Left forelimb (tissue), 1 donor: Measurements from ENCODE around the gene RAB36.

ENCODE experiments used
- DNase-seq: peaks from one replicate; pipeline ENCODE4 v3.0.0-alpha.2; 2018; ENCODE audit warnings: low spot score

RAB36 gene

DNA sequence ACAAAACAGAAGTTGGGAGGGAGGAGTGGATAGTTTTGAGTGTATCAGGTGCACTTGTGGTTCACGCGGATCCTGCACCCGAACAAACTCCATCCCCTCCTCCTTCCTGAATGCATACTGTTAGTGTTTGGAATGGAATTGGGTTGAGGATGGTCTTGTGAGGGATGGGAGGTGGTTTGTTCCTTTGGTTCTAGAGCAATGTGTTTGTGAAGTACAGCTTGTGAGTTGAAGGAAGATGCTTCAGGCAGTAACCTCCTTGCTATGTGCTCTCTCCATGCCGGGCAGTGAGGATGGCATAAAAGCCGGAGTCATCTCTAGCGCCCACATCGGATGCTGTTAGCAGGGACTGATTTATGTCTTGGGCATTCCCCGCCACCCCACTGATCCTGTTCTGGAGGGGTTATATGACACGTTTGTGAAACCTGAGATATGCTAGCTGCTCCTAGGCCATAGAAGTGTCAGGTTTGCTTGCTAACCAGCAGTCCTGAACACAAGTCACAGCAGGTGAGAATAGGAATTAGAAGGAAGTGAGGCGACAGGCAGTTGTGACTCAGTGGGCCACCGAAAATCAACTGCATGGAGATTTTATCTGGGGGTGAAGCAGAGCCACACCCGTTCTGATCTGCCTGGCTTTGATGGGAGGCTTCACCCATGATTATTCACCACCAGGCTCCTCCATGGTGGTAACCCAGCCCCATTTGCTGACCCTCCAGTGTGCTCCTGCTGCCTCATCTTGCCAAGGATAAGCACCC lies 37.2 kb downstream of the RAB36 start:
- peak; percentile 63 for DNase-seq

DNA sequence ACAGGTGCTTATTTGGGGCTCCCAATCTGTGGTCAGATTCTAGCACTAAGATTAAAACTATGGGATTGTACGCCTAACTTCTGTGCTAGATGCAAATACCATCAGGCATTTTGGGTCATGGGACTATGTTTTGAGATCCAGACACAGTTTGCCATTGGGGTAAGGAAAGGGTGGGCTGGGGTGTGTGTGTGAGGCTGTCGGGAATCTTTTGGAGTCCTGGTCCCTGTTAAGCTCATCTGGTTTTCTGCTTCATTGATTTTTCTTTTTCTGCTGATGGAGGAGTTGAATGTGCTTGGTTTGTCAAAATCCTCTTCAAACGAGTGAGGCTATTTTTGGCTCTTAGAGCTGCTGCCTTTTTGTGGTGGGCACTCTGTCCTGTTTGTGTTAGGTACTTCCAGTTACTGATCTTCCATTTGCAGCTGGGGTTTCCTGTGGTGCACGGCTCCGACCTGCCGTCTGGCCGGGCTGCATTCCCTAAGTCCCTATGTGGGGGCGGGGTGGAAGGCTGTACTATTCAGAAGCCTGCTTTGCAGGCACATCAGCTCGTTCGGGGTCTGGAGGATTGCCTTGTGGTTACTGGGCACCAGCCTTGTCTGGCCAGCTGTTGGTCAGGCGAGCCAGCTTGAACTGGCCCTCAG lies 37.9 kb downstream of the RAB36 start:
- DNase-seq: no peak

DNA sequence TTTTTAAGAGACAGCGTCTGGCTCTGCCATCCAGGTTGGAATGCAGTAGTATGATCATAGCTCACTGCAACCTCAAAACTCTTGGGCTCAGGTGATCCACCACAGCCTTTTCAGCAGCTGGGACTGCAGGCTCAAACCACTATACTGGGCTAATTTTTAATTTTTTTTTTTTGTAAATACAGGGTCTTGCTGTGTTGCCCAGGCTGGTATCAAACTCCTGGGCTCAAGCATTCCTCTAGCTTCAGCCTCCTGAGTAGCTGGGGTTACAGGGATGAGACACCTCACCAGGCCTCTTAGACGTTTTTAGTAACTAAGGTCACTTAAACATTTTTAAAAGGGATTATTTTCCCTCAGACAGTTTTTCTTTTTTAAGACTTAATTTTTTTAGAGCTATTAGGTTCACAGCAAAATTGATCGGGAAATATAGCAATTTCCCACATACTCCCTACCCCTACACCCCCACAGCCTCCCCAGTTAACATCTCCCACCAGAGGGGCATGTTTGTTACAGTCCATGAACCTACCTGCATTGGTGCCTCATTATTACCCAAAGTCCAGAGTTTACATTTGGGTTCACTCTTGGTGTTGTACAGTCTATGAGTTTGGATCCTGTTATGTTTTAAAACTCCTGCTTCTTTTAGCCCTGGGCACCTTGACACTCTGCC lies 39.0 kb downstream of the RAB36 start:
- no peak for DNase-seq

DNA sequence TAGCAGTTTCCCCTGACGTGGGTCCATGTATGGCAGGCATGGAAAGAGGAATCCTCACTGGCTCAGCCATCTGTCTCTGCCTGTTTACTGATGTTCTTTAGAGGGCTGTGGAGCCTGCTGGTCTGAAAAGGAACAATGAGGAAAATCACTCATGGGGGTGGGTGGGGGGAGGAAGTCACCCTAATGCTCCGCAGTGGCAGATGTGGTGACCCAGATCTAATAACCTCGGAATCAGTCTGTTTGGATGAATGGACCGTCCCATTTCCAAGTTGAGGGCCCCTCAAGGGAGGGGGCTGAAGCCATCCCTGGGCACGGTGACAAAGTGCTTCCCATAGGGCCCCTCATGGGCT lies 39.5 kb downstream of the RAB36 start:
- DNase-seq: no peak

DNA sequence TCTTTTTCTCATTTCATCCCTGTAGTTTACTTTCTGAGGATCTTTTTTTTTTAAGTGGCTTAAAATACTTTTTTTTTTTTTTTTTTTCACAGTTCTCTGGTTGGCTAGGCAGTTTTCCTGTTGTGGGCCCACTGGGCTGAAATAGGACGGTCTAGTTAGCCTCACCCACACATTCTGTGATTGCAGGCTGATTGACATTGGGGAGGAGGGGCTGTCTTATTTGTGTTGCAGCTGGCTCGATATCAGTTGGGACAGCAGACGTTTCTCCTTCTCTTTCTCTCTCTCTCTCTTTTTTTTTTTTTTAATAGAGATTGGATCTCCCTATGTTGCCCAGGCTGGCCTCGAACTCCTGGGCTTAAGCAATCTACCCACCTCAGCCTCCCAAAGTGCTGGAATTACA lies 41.9 kb downstream of the RAB36 start:
- no peak for DNase-seq

DNA sequence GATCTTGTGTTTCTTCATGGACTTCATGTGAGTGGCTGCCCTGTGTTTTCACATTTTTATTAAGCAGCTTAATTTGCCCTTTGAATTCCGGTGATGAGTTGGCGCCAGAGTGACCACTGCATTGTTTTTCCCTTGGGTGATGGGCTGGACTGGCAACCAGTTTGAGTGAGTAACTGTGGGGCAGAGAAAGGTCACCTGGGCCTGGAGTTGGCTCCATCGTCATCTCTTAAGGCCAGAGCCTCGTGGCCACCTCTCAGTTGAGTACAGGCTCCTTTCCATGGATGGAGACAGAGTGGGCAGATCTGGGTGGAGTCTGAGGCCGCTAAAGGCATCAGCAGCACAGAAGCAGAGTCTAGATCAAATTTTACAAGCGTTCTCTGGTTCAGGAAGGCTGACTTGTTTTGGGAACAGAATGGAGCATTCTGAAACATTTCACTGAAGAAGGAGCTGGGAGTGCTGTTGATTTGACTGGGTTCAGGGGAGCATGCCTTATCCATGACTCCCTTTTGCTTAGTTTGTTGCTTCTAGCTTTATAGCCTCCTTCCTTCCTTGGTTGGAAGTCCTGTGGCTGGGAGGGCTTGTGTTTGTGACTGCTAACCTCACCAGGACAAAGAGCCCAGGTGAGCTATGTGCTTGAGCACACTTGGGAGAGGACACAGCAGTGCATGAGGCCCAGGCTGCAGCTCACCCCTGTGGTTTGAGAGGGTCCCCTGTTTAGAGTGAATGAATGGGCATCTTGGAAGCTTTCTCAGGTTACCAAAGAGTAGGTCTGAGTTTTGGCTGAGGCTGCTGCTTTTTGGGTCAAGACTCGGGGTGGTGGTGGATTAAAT lies 42.8 kb downstream of the RAB36 start:
- DNase-seq: no peak

DNA sequence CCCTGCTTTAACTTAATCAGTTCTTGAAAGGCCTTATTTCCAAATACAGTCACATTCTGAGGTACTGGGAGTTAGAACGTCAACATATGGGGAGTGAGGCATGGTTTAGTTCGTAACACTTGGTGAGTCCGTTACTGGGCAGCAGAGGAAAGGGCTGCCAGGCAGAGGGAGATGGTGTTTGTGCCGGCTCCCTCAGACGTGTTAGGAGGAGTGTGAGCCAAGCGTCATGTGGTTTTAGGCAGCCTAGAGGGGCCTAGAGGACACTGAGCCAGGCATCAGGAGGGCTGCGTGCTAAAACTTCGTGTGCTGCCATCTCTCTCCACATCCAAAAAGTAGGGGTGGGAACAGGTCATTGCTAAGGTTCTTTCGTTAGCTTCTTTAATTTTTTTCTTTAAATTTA lies 45.2 kb downstream of the RAB36 start:
- DNase-seq: no peak

DNA sequence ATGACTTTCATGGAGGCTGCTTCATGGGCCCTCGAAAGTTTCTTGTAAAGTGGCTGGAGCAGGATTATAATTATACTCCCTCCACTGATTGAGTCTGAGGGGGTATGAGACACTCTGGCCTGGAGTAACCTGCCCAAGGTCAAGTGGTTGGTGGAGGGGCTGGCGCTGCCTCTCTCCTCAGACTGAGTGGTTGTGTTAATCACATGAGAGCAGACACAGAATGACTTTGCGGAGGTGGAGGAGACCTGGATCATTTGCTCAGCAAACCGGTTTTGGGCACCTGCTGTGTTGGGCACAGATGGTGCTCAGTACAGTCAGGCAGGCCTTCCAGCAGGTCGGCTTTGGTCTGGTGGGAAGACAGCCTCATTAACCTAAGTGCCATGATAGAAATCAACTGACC lies 46.9 kb downstream of the RAB36 start:
- no peak for DNase-seq

DNA sequence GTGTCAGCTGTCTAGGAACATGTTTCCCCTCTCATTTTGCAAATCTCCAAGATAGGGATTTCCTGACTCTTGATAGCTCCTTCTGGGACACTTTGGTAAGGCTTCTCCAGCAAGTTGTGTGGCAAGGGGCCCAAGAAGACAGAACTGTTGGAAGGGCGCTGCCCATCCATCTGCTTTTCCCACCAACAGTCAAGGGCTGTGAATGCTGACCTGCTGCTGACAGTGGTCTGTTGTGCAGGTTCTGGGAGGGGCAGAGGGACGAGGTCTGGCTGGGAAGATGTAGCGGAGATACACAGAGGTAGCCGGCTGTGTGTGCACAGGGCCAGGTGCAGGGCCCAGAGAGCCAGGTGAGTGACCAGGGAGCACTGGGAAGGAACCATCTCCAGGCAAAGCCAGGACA lies 47.3 kb downstream of the RAB36 start:
- no peak for DNase-seq

DNA sequence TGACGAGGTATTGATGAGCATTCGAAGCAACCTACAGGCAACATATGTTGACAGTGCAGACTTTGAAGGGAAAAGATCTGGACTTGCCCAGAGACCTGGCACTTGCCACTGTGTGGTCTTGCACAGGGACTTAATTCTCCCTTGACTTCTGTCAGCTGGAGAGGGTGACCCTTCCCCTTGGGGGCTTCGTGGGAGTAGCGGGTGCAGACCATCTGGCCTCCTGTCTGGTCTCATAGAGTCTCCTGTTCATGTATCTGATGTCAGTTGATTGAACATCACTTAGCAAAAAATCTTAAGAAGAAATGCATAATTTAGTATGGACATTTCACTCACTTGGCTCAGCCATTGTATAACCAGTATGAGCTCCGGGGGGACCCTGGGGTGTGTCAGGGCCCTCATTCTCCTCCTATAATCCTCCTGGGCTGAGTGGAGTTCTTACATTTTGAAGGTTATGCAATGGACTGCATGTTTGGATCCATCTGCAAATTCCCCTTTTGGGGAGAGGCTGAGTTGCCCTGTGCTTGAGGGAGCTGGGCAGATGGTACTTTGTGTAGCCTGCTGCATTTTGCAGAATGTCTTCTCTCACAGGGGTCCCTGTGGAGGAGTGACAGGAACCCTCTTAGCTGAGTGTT lies 48.0 kb downstream of the RAB36 start:
- DNase-seq: no peak

DNA sequence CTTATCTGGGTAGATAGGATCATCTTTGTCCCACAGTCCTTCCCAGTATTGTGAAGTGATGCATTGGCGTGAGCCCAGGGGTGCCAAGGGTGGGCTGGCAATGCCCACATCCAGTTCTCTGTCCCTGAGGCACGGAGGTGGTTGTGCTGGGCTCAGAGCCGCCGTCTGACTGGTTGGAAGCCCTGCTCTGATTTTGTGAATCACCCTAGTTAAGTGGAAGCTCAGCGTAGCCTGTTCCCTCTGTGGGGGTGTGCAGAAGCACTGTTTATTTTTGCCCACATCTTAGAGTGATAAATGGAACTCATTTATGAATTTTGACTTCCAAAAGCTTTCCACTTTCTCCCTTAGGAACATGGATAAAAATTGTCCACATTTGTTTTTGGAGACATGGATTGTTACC lies 48.6 kb downstream of the RAB36 start:
- DNase-seq: no peak

DNA sequence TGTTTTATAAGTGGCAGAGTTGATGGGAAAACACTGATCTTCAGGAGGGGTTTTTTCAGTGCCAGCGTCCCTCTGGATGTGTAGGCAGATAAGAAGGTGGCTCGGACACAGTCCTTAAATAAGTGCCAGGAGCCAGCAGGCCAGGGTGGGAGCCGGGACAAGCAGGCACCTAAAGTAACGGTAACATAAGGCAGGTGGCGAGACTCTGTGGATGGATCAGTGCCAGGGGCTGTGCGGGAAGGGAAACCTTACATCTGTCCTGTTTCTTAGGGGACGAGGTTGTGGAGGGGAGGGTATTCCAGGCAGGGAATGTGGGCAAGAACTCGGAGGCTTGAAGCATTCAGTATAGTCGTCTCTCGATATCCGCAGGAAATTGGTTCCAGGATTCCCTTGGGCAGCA lies 50.9 kb downstream of the RAB36 start:
- DNase-seq: no peak

DNA sequence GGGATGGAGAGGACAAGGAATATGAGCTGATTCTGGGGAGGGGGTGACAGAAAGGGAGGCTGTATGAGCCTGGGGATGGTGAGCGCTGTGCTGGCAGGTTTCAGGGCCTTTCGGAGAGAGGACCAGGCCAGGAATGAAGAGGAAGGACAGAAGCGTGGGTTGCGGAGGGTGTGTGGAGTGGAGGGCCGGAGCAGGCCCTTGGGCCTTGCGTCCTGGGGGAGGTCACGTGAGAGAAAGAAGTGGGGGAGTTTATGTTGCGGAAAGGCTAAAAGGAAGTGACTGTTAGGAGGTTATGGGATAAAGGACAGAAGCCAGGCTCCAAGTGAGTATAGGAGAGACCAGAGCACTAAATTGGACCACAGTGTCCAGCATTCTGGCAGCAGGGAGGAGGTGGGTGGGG lies 52.6 kb downstream of the RAB36 start:
- no peak for DNase-seq

DNA sequence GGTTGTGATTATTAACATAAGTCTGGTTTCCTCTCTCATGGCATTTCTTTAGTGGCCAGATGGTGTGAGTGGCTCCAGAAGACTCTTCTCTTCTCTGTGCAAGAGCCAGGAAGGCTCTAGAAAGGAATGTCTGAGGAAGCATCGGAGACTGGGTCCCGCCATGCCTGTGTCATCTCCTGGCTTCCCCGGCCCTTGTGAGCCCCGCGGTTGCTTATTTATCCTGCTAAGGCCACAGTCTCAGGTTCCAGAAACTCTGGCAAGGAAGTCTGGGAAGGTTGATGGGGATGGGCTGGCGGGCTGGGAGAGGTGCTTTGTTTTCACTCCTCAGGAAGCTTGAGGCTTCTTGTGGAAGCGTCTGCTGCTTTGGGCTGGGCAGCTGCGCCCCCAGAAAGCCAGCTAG lies 53.9 kb downstream of the RAB36 start:
- DNase-seq: no peak

DNA sequence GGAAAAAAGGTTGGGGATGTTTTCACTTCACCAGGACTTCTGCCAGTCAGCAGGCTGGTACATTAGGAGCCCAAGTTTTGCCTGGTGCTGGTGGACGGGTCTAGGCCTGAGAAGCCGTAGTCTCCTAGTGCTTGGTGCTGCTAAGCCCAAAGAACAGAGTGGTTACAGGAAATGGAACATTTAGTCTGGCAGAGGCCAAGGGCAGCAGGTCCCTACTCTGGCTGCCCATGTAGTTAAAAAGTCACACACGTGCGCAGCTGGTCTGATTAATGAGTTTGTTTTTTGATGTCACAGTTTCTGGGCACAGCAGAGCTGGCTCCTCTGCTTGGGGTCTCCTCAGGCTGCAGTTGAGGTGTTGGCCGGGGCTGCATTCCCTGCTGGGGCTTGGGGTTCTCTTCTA lies 55.6 kb downstream of the RAB36 start:
- DNase-seq: no peak

DNA sequence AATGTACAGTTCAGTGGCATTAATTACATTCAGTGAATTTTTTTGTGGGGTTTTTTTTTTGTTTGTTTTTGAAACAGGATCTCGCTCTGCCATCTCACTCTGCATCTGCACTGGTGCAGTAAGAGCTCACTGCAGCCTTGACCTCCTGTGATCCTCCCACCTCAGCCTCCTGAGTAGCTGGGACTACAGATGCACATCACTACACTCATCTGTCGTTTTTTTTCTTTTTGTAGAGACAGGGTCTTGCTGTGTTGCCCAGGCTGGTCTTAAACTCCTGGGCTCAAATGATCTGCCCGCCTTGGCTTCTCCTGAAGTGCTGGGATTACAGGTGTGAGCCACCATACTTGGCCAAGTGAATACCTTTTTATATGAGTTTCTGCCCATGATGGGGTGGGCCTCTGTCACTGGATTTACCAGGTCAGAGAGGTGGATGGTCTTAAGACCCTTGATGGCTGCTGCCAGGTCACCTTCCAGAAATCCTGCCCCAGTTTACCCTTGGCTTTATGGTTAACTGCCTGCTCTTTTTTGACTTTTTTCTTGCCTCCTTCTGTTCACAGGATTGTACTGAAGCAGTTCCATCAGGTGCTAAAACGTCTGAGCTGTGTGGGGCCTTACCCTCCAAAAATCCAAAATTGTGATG lies 57.7 kb downstream of the RAB36 start:
- no peak for DNase-seq

DNA sequence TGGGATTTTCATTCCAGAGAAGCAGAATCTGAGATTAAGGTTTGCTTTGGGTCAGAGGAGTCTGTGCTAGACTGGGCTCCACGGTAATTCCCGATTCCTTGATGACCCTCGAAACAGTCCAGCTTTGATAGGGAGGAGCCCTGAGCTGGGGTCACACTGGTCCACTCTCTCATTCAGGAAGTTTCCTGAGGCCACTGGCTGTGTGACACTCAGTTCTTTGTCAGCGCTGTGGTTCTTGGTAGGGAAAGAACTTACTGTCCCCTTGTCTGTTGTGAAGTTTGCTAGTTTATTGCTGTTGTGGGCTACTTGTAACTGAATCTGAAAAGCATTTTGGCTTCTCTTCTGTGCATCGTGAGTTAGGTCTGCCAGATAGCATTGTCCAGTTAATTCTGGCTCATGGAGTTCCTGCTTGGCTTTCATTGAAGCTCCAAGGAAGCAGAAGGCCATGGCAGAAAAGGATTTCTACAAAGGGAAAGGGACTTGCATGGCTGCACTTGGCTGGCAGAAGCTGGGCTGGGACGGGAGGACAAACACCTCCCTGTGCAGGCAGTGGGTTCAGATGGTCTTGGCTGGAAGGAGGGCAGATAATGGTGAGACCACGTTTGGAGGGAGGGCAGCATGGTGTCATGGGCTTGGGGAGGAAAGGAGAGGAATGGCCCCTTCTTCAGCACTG lies 58.3 kb downstream of the RAB36 start:
- no peak for DNase-seq

DNA sequence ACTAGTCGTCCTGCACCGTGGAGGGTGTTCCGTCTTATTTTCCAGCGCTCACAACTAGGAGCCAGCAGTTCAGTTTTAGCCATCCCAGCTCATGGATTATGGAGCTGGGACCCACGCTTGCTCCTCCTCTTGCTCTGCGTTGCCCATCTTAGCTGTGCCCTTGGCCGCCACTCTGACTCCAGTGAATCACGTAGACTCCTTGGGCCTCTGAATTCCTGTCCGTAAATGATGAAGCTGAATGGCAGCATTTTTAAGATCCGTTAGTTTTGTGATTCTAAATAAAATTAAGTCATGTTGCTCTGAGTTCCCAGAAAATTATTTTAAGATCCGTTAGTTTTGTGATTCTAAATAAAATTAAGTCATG lies 58.8 kb downstream of the RAB36 start:
- no peak for DNase-seq

DNA sequence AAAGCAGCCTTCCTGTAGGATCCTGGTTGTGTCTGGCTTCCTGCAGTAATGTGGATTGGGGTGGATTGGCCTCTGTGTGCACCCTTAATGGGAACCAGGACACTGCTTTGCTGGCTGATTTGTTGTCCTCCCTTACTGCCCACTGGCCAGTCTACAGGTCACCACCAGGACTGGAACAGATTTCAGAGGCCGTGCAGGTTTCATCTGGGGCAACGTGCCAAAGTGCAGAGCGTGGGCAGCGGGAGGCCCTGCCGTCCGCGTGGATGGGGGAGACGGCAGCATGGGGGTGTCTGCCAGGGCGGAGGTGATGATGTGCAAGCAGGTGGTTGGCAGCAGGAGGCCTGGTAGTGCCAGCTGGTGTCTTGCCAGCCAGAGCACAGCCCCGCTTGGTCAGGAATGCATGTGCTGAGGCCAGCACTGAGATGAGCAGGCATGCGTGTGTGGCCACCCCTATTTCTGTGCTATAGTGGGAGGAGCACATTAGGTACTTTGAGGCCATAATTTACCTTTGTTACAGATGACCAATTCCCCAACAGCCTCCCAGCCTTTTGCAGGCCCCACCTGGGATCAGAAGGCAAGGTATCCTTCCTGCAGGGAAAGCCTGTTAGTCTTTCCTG lies 59.4 kb downstream of the RAB36 start:
- no peak for DNase-seq

DNA sequence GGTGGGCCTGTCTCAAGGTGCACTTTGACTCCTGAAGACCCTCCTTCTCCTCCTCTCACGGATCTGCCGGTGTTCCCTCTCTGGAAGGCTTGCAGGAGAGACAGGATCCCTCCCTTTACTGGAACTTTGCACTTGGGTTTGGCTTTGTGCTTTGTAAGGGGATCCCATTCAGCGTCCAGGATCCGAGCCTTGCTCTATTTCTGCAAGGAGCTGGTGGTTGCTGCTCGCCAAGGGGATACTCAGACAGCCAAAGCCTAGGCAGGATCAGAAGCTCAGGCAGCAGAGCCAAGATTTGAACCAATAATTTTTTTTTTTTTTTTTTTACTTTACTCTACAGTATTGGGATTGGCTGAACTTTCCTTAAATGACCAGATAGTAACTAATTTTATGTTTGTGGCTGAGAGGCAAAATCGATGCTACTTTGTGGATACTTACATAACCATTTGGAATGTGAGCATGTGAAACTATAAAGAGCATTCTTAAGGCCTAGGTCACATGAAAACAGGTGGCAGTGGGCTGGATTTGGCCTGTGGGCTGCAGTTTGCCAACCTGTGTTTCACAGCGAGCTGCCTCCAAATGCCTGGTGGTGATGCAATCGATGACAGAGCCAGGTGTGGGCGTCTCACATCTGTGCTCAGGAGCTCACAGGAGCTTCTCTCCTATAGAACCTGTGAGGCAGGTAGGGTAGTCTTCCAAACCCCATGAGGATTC lies 60.2 kb downstream of the RAB36 start:
- no peak for DNase-seq
